Measurements from ENCODE around the gene PI4K2A. TPM values are rescaled to one million over a fixed set of nuclear protein-coding genes. Genes with fewer than 3 reads are reported as not detected.

The PI4K2A gene
- total RNA-seq, 4 donors from 2014 or later, result 14.8 to 25.8 (median 22.7) TPM

- no peaks in the 10 kb centered on the region for H3K9me3 ChIP-seq
- TF ChIP-seq CTCF (IDR thresholded peaks at IDR 0.05) (no peak), EP300 (IDR thresholded peaks at IDR 0.05) (no peak), POLR2A (IDR thresholded peaks at IDR 0.05) (no peak), POLR2AphosphoS5 (IDR thresholded peaks at IDR 0.05) (peak; percentile 7)
- 54 to 57% methylated on average over 5 of the region's 5 CpGs for WGBS, 2 donors (ENCODE audit: low coverage in 1 of 2)
- peaks cover 0 to 48% (median 3%) of the 10 kb centered on the region in 3 donors for H3K4me1 ChIP-seq
- H3K27me3 ChIP-seq, result no peaks in the 10 kb centered on the region
- H3K4me3 ChIP-seq, result no peak overlapping the region
- H3K27ac ChIP-seq, result peak overlapping the region in 3 of 4 donors; percentile 31 to 63 (median 50)
- ATAC-seq, result peak; percentile 67
- peaks cover 0 to 11% of the 10 kb centered on the region in 2 donors for H3K36me3 ChIP-seq
These were observed 84.0 kb downstream of the PI4K2A start for GRCh38 chr10:97724341-97724941.

Other genes with a start within 250 kb of the PI4K2A start
- gene RRP12, start 239.3 kb upstream of the PI4K2A start, total RNA-seq, result 10 to 100 TPM in 3 of 4 donors, 1 to 10 TPM in 1; 6.7 to 25.3 (median 11.8) TPM
- gene PGAM1, start 214.5 kb upstream of the PI4K2A start, total RNA-seq, result 100 to 1,000 TPM; 248 to 385 (median 356) TPM
- 10 to 100 TPM; 24.9 to 54.5 (median 28.0) TPM for gene EXOSC1, start 194.7 kb upstream of the PI4K2A start, total RNA-seq
- gene ZDHHC16, start 194.5 kb upstream of the PI4K2A start, total RNA-seq, result 10 to 100 TPM; 22.3 to 31.6 (median 25.3) TPM
- 10 to 100 TPM; 44.3 to 75.8 (median 51.8) TPM for gene MMS19, start 142.2 kb upstream of the PI4K2A start, total RNA-seq
- gene UBTD1, start 141.7 kb upstream of the PI4K2A start, total RNA-seq, result 10 to 100 TPM in 1 of 4 donors, 1 to 10 TPM in 3; 2.9 to 16.2 (median 8.9) TPM
- gene ANKRD2, start 67.9 kb upstream of the PI4K2A start, total RNA-seq, result under 1 TPM in 1 of 4 donors, not detected in 3; 0.54 TPM
- gene HOGA1, start 56.3 kb upstream of the PI4K2A start, total RNA-seq, result 1 to 10 TPM in 2 of 4 donors, under 1 TPM in 2; 0.62 to 2.5 (median 1.1) TPM
- not detected for gene C10orf62, start 51.0 kb upstream of the PI4K2A start, total RNA-seq
- gene MORN4, start 7.2 kb upstream of the PI4K2A start, total RNA-seq, result 10 to 100 TPM in 1 of 4 donors, 1 to 10 TPM in 3; 1.2 to 10.3 (median 2.9) TPM
- 100 to 1,000 TPM in 1 of 4 donors, 10 to 100 TPM in 3; 34.2 to 136 (median 45.4) TPM for gene AVPI1, start 46.6 kb downstream of the PI4K2A start, total RNA-seq
- 100 to 1,000 TPM in 1 of 4 donors, 10 to 100 TPM in 3; 33.8 to 126 (median 58.7) TPM for gene MARVELD1, start 73.1 kb downstream of the PI4K2A start, total RNA-seq
- 10 to 100 TPM in 3 of 4 donors, 1 to 10 TPM in 1; 6.7 to 24.2 (median 19.2) TPM for gene ZFYVE27, start 96.5 kb downstream of the PI4K2A start, total RNA-seq
- 10 to 100 TPM; 11.9 to 34.4 (median 18.2) TPM for gene SFRP5, start 131.3 kb downstream of the PI4K2A start, total RNA-seq
- under 1 TPM; 0.08 to 0.40 (median 0.23) TPM for gene GOLGA7B, start 209.2 kb downstream of the PI4K2A start, total RNA-seq

All from gastroesophageal sphincter (tissue), 4 donors.